Body of pancreas (tissue), 4 donors: Measurements from ENCODE around the gene ATRNL1. TPM values are rescaled to one million over a fixed set of nuclear protein-coding genes. Genes with fewer than 3 reads are reported as not detected.
"Not testable (repeated sequence)": the region's sequence is repeated elsewhere in the genome, so short reads cannot be mapped to it uniquely, and the experiment has no call there.

Source experiments
- ATAC-seq: fragments of 150-250 bp; one replicate; pipeline ENCODE4 v1.9.1; 2016
- DNase-seq, 4 donors: peaks; one replicate each; pipeline ENCODE4 v3.0.0-alpha.2; 2019
- H3K27ac ChIP-seq, 4 donors: fragments of 200-600 bp; sonication (generic); 1 replicate in 3 of 4; 2 replicates in 1 of 4; pipeline versions ENCODE4 v1.5.1 to v1.6.1; 2016 to 2019; ENCODE audit warnings: mild to moderate bottlenecking in 1 of 4, mixed read lengths in 1 of 4, moderate library complexity in 1 of 4
- H3K27me3 ChIP-seq, 2 donors: fragments of 200-600 bp; sonication (generic); one replicate each; pipeline ENCODE4 v1.6.0; 2016; ENCODE audit warnings: mild to moderate bottlenecking in 1 of 2
- H3K36me3 ChIP-seq, 2 donors: fragments of 200-600 bp; sonication (generic); replicated peaks in 1 of 2; 2 replicates each; pipeline ENCODE4 v1.5.1; 2016; ENCODE audit warnings: low read depth in 2 of 2; ENCODE audit not compliant: insufficient read depth in 1 of 2
- H3K4me1 ChIP-seq: fragments of 200-600 bp; sonication (generic); one replicate; pipeline ENCODE4 v1.6.0; 2016
- H3K4me3 ChIP-seq, 2 donors: fragments of 200-600 bp; sonication (generic); 1 replicate in 1 of 2; 2 replicates in 1 of 2; pipeline ENCODE4 v1.5.1; 2016 to 2019
- H3K9me3 ChIP-seq, 3 donors: fragments of 200-600 bp; sonication (generic); 1 replicate in 2 of 3; 2 replicates in 1 of 3; pipeline ENCODE4 v1.5.1; 2016
- POLR2A ChIP-seq, 3 donors: fragments of 450-650 bp; IDR thresholded peaks; one replicate each; pipeline ENCODE4 v1.6.1; 2016; ENCODE audit warnings: antibody characterized with exemption in 3 of 3, mild to moderate bottlenecking in 2 of 3
- WGBS, 2 donors: methylation state at CpG; one replicate each; pipeline ENCODE4 v1.1.5; 2017; 5-methylcytosine and 5-hydroxymethylcytosine counted together
- intact Hi-C: fragments of 100-400 bp; cut with DNase I; formaldehyde crosslinking; loops from one replicate; pipeline ENCODE4 v1.15.1; 2023
- total RNA-seq, 2 donors: library from RNA; depleted of rRNA; stranded (reverse); fragments of >200 nt; gene quantifications; one replicate each; pipeline ENCODE4 v1.1.0, GENCODE V29; 2016
- TF ChIP-seq, protein P1 (sequence below), 7 experiments: fragments of 450-650 bp in 4 of 7; fragments of 200-600 bp in 3 of 7; sonication (generic) in 3 of 7; IDR thresholded peaks; one replicate each; pipeline ENCODE4 v1.5.1; 2016 to 2019; ENCODE audit warnings: antibody characterized with exemption in 7 of 7

Gene ATRNL1
- total RNA-seq, 2 donors from 2014 or later: 3.0 to 6.5 TPM

DNA sequence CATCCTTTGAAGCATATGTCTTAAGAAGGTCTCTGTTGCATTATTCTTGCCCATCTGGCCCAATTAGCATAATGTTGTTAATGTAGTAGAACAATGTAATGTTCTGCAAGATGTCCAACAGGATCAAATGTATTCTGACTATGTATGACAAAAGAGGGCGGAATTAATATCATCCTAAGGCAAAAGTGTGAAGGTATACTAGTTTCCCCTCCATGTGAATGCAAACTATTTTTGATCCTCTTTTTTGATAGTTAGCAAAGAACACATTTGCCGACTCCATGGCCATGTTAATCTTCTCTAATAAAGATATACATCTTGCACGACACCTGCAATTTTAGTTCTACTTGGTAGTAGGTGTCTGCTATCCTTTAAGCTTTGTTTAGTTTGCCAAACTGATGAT lies 157.6 kb downstream of the ATRNL1 start:
- ATAC-seq (no peak), DNase-seq (no peak)
- H3K4me1 ChIP-seq: no peaks in the 10 kb centered on the region
- H3K36me3 ChIP-seq: no peaks in the 10 kb centered on the region
- H3K27ac ChIP-seq: no peak overlapping the region
- WGBS, 2 donors: 90 to 92% methylated on average over 3 of the region's 3 CpGs
- intact Hi-C loops: no loop called here
- H3K27me3 ChIP-seq: no peaks in the 10 kb centered on the region
- TF ChIP-seq POLR2A (IDR thresholded peaks at IDR 0.05): no peak
- TF ChIP-seq, protein P1, sequence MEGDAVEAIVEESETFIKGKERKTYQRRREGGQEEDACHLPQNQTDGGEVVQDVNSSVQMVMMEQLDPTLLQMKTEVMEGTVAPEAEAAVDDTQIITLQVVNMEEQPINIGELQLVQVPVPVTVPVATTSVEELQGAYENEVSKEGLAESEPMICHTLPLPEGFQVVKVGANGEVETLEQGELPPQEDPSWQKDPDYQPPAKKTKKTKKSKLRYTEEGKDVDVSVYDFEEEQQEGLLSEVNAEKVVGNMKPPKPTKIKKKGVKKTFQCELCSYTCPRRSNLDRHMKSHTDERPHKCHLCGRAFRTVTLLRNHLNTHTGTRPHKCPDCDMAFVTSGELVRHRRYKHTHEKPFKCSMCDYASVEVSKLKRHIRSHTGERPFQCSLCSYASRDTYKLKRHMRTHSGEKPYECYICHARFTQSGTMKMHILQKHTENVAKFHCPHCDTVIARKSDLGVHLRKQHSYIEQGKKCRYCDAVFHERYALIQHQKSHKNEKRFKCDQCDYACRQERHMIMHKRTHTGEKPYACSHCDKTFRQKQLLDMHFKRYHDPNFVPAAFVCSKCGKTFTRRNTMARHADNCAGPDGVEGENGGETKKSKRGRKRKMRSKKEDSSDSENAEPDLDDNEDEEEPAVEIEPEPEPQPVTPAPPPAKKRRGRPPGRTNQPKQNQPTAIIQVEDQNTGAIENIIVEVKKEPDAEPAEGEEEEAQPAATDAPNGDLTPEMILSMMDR (IDR thresholded peaks at IDR 0.05): no peak
- H3K9me3 ChIP-seq: no peaks in the 10 kb centered on the region
- no peak overlapping the region for H3K4me3 ChIP-seq

DNA sequence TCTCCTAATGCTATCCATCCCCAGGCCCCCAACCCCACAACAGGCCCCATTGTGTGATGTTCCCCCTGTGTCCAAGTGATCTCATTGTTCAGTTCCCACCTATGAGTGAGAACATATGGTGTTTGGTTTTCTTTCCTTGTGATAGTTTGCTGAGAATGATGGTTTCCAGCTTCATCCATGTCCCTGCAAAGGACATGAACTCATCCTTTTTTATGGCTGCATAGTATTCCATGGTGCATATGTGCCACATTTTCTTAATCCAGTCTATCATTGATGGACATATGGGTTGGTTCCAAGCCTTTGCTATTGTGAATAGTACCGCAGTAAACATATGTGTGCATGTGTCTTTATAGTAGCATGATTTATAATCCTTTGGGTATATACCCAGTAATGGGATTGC lies 160.6 kb downstream of the ATRNL1 start:
- DNase-seq, ATAC-seq, intact Hi-C loops, H3K27me3 ChIP-seq, H3K4me3 ChIP-seq, H3K4me1 ChIP-seq, H3K27ac ChIP-seq, H3K9me3 ChIP-seq, H3K36me3 ChIP-seq: not testable (repeated sequence)
- 96 to 100% methylated on average over 1 of the region's 1 CpG for WGBS, 2 donors

DNA sequence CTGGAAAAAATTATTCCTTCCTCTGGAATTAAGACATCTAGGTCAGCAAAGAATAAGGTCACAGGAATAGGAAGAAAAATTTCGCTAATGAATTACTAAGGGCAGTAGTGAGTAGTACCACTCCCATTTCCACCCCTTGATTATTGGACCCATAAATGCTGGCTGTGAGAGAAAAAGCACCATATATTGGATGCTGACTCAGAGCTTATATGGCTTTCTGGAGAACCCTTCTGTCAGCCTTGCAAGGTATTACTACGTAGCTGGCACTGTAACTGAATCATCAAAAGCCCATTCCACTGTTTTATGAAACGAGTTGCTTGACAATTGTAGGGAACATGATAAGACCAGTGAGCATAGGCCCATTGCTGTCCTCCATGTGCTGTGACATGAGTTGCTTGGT lies 179.3 kb downstream of the ATRNL1 start:
- DNase-seq (no peak), ATAC-seq (no peak)
- no peaks in the 10 kb centered on the region for H3K9me3 ChIP-seq
- no peaks in the 10 kb centered on the region for H3K27me3 ChIP-seq
- TF ChIP-seq POLR2A (IDR thresholded peaks at IDR 0.05): no peak
- TF ChIP-seq, protein P1 (IDR thresholded peaks at IDR 0.05): no peak
- H3K4me3 ChIP-seq: no peak overlapping the region
- intact Hi-C loops: no loop called here
- H3K36me3 ChIP-seq: no peaks in the 10 kb centered on the region
- WGBS, 2 donors: 78 to 89% methylated on average over 3 of the region's 3 CpGs
- no peaks in the 10 kb centered on the region for H3K4me1 ChIP-seq
- H3K27ac ChIP-seq: no peak overlapping the region

DNA sequence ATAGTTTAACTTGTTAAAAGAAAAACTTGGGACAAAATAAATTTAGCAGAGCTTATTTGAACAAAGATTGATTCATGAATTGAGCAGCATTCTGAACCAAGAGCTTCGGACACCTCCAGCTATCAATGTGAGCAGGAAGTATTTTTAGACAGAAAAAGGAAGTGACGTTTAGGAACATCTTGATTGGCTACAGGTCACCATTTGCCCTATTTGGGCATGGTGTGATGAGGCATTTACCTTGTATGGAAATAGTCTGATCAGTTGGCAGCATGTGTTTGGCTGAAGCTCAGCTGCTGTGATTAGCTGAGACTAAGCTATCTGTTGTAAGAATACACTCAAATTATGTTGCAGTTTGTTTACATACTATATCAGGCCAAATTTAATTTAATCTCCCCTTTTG lies 185.1 kb downstream of the ATRNL1 start:
- intact Hi-C loops: no loop called here
- 67 to 69% methylated on average over 2 of the region's 2 CpGs for WGBS, 2 donors

DNA sequence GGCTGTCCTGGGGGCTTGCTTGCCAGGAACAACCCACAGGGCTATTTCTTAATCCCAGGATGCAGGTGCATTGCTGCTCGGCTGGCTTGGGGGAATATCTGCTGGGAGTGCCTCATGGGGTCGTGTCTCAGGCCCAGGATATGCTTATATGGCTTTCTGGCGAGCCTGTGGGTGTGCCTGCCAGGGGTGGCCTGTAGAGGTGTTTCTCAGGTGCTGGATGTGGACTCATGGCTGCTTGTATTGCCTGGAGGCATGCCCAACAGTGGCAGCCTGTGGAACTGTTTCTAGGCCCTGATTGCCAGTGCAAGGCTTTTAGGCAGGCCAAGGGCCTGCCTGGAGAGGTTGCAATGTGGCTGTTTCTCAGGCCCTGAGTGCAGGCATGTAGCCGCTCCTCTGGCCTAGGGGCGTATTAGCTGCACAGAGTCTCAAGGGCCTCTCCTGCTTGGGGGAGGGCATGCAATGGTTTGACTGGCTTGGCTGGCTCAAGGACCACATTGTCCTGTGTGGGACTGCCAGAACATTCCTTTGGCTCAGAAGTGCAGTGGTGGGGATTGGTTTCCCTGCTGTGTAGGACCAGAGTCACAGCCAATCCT lies 202.1 kb downstream of the ATRNL1 start:
- 50 to 89% methylated on average over 2 to 5 of the region's 5 CpGs for WGBS, 2 donors
- Histone ChIP-seq H3K27me3 (no peaks in the 10 kb centered on the region), H3K9me3 (peaks cover 0 to 5% (median 0%) of the 10 kb centered on the region in 3 donors), H3K4me1 (no peaks in the 10 kb centered on the region), H3K36me3 (no peaks in the 10 kb centered on the region), H3K4me3 (no peak overlapping the region), H3K27ac (no peak overlapping the region)
- DNase-seq (no peak), ATAC-seq (no peak)
- intact Hi-C loops: no loop called here
- TF ChIP-seq POLR2A (IDR thresholded peaks at IDR 0.05): no peak
- TF ChIP-seq, protein P1 (IDR thresholded peaks at IDR 0.05): no peak

More for the DNA sequence above, 185.1 kb downstream of the ATRNL1 start:
- Histone ChIP-seq H3K9me3 (no peaks in the 10 kb centered on the region), H3K27ac (no peak overlapping the region), H3K27me3 (no peaks in the 10 kb centered on the region), H3K4me3 (no peak overlapping the region), H3K4me1 (no peaks in the 10 kb centered on the region), H3K36me3 (no peaks in the 10 kb centered on the region)
- DNase-seq (no peak), ATAC-seq (no peak)
- TF ChIP-seq, protein P1 (IDR thresholded peaks at IDR 0.05): no peak
- no peak for TF ChIP-seq POLR2A (IDR thresholded peaks at IDR 0.05)
